HepG2 (cell line): ENCODE results near the gene PRDM12. TPM values are rescaled to one million over a fixed set of nuclear protein-coding genes. Genes with fewer than 3 reads are reported as not detected.

Source experiments
- HNRNPUL1 ChIP-seq: fragments of 200-400 bp; formaldehyde crosslinking; IDR thresholded peaks from 2 replicates; pipeline ENCODE4 v1.6.1; 2017; ENCODE audit warnings: low read depth, mild to moderate bottlenecking, low read length, moderate library complexity
- JDP2 ChIP-seq: sonication (generic); formaldehyde crosslinking; IDR thresholded peaks from 2 replicates; pipeline ENCODE4 v1.8.1; 2022; ENCODE audit warnings: missing genetic modification reagents, borderline replicate concordance
- MYC ChIP-seq: sonication (generic); formaldehyde crosslinking; IDR thresholded peaks from 2 replicates; pipeline ENCODE4 v1.9.0; 2021; ENCODE audit warnings: missing genetic modification reagents, borderline replicate concordance
- MYNN ChIP-seq: sonication (generic); formaldehyde crosslinking; IDR thresholded peaks from 2 replicates; pipeline ENCODE4 v1.4.0; 2020; ENCODE audit warnings: mild to moderate bottlenecking, low read depth, missing genetic modification reagents
- SP5 ChIP-seq: IDR thresholded peaks from 2 replicates; pipeline ENCODE4 v1.6.1; 2016; ENCODE audit warnings: low read depth, borderline replicate concordance
- SYNCRIP ChIP-seq: fragments of 200-400 bp; formaldehyde crosslinking; IDR thresholded peaks from 2 replicates; pipeline ENCODE4 v1.6.1; 2018; ENCODE audit warnings: mild to moderate bottlenecking, low read depth, low read length; ENCODE audit not compliant: insufficient read depth
- ZFP62 ChIP-seq: sonication (generic); formaldehyde crosslinking; IDR thresholded peaks from 2 replicates; pipeline ENCODE4 v1.4.0; 2020; ENCODE audit warnings: missing genetic modification reagents
- ZFP90 ChIP-seq: sonication (generic); formaldehyde crosslinking; IDR thresholded peaks from 2 replicates; pipeline ENCODE4 v1.8.0; 2022; ENCODE audit warnings: missing genetic modification reagents, mild to moderate bottlenecking, inconsistent platforms, borderline replicate concordance
- ZKSCAN1 ChIP-seq: fragments of 150-350 bp; IDR thresholded peaks from 2 replicates; pipeline ENCODE4 v1.6.1; 2014; ENCODE audit warnings: low read length
- ZNF335 ChIP-seq: sonication (generic); formaldehyde crosslinking; IDR thresholded peaks from 2 replicates; pipeline ENCODE4 v1.4.0; 2020; ENCODE audit warnings: missing genetic modification reagents
- ZNF33A ChIP-seq: sonication (generic); formaldehyde crosslinking; IDR thresholded peaks from 2 replicates; pipeline ENCODE4 v1.5.1; 2020; ENCODE audit warnings: missing genetic modification reagents, mild to moderate bottlenecking, moderate library complexity, borderline replicate concordance
- ZNF407 ChIP-seq: sonication (generic); formaldehyde crosslinking; IDR thresholded peaks from one replicate; pipeline ENCODE4 v1.5.1; 2020; ENCODE audit warnings: mild to moderate bottlenecking, missing genetic modification reagents; ENCODE audit errors: not compliant biosample characterization
- ZNF501 ChIP-seq: sonication (generic); formaldehyde crosslinking; IDR thresholded peaks from 2 replicates; pipeline ENCODE4 v1.5.1; 2020; ENCODE audit warnings: mild to moderate bottlenecking, moderate library complexity, missing genetic modification reagents
- ZNF605 ChIP-seq: sonication (generic); formaldehyde crosslinking; IDR thresholded peaks from 2 replicates; pipeline ENCODE4 v1.8.0; 2022; ENCODE audit warnings: mild to moderate bottlenecking, missing genetic modification reagents
- ZNF691 ChIP-seq: sonication (generic); formaldehyde crosslinking; IDR thresholded peaks from 2 replicates; pipeline ENCODE4 v1.4.0; 2020; ENCODE audit warnings: missing genetic modification reagents, low read depth, mild to moderate bottlenecking, borderline replicate concordance
- ZNF703 ChIP-seq: sonication (generic); formaldehyde crosslinking; IDR thresholded peaks from 2 replicates; pipeline ENCODE4 v1.5.1; 2020; ENCODE audit warnings: missing genetic modification reagents, mild to moderate bottlenecking, moderate library complexity, borderline replicate concordance
- polyA plus RNA-seq, 8 experiments: library from polyadenylated mRNA; depleted of rRNA in 3 of 8; stranded (reverse) in 7 of 8; unstranded in 1 of 8; fragments of >200 nt; fragmentation: Illumina TruSeq in 4 of 8; extraction: Trizol in 4 of 8; gene quantifications; 2 replicates each; pipeline versions ENCODE4 v1.2.1 to v1.2.3, GENCODE V29; 2011 to 2016; ENCODE audit warnings: low read depth in 4 of 8, missing spikeins in 1 of 8, mixed read lengths in 1 of 8; ENCODE audit not compliant: insufficient read depth in 1 of 8
- total RNA-seq, 5 experiments: library from RNA; depleted of rRNA; stranded (reverse); fragments of >200 nt; fragmentation: Illumina TruSeq; extraction: Trizol; gene quantifications; 2 replicates each; pipeline ENCODE4 v1.2.3, GENCODE V29; 2016; ENCODE audit warnings: low read depth in 1 of 5

PRDM12 gene
- total and polyA plus RNA-seq, 2 of the 13 experiments (the other 11 are each of a cell fraction or from before 2014, with no cell fraction given): 0.04 to 0.07 TPM

GRCh38 chr9:130680836-130681768 is 16.7 kb downstream of the PRDM12 start (continued):
- no peak for TF ChIP-seq SP5 (CRISPR knock-in tag)
- TF ChIP-seq ZFP62 (CRISPR knock-in tag): no peak
- 0 out of 2 replicates have a peak, but pooled peaks have one; percentile 29 for TF ChIP-seq ZNF605 (CRISPR knock-in tag)
- peak; percentile 81 for TF ChIP-seq ZNF407 (CRISPR knock-in tag)
- 0 out of 2 replicates have a peak, but pooled peaks have one; percentile 63 for TF ChIP-seq MYNN (CRISPR knock-in tag)
- TF ChIP-seq ZNF501 (CRISPR knock-in tag): peak; percentile 46; the same call in 1 of the 2 replicates
- peak; percentile 68; the same call in 1 of the 2 replicates for TF ChIP-seq ZNF703
- no peak for TF ChIP-seq ZNF335
- TF ChIP-seq ZKSCAN1: no peak
- peak; percentile 94 for TF ChIP-seq MYC (CRISPR knock-in tag)
- TF ChIP-seq ZFP90: no peak; the same call in 1 of the 2 replicates
- TF ChIP-seq SYNCRIP: no peak
- no peak for TF ChIP-seq ZNF33A (CRISPR knock-in tag)
- no peak for TF ChIP-seq HNRNPUL1
- peak; percentile 40; the same call in 1 of the 2 replicates for TF ChIP-seq ZNF691 (CRISPR knock-in tag)
- TF ChIP-seq JDP2 (CRISPR knock-in tag): no peak
